NCI-H2107 treated with DMSO at 0.1 percent for 48 hours (cell line): ENCODE data around the gene ING2.
"Not testable (repeated sequence)": the region's sequence is repeated elsewhere in the genome, so short reads cannot be mapped to it uniquely, and the experiment has no call there.

Source experiments
- DNase-seq: peaks from one replicate; lab custom pipeline; 2025; ENCODE audit not compliant: unreplicated experiment; lab: John Stamatoyannopoulos, UW

ING2 gene

GRCh38 chr4:183546376-183546775 is 41.5 kb downstream of the ING2 start:
- no peak for DNase-seq

DNA sequence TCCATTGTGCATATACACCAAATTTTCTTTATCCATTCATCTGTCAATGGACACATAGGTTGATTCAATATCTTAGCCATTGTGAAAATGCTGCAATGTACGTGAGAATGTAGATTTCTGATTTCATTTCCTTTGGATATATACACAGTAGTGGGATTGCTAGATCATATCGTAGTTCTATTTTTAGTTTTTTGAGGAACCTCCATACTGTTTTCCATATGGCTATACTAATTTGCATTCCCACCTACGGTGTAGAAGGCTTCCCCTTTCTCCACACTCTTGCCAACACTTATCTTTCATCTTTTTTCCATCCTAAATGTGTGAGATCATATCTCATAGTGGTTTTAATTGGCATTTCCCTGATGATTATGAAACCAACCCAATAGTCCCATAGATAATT is 43.4 kb downstream of the ING2 start:
- DNase-seq = no peak

DNA sequence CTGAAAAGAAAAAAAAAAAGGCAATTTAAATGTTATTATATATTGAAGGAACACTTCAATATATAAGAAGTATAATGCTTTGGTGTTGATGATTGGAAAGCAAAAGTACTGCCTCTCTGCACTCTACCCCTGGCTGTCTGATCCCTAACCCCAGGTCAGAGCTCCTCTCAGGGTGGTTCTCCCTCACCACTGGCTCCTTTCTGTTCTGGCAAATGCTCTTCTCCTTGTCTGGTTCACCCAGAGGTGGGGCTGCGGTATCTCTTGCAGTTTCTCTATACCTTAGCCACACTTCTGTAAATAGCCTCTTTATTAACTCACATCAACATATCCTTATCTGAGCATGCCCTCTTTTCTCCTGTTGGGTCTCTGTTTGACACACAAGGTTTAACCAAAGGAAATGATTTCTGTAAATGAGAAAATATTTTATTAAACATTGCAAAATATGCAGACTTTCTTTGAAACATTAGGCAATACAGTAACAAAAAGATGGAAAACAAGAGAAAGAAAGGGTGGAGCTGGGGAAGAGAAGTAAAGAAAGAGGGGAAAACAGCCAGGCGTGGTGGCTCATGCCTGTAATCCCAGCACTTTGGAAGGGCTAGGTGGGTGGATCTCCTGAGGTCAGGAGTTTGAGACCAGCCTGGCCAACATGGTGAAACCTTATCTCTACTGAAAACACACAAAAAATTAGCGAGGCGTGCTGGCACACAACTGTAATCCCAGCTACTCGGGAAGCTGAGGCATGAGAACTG is 45.7 kb downstream of the ING2 start:
- no peak for DNase-seq

- DNase-seq = no peak
Observed at GRCh38 chr4:183552274-183553146, 47.7 kb downstream of the ING2 start.

DNA sequence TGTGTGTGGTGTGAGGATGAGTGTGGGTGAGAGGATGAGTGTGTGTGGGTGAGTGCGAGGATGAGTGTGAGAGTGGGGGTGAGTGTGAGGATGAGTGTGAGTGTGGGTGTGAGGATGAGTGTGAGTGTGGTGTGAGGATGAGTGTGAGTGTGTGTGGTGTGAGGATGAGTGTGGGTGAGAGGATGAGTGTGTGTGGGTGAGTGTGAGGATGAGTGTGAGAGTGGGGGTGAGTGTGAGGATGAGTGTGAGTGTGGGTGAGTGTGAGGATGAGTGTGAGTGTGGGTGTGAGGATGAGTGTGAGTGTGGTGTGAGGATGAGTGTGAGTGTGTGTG is 48.3 kb downstream of the ING2 start:
- not testable (repeated sequence) for DNase-seq

DNA sequence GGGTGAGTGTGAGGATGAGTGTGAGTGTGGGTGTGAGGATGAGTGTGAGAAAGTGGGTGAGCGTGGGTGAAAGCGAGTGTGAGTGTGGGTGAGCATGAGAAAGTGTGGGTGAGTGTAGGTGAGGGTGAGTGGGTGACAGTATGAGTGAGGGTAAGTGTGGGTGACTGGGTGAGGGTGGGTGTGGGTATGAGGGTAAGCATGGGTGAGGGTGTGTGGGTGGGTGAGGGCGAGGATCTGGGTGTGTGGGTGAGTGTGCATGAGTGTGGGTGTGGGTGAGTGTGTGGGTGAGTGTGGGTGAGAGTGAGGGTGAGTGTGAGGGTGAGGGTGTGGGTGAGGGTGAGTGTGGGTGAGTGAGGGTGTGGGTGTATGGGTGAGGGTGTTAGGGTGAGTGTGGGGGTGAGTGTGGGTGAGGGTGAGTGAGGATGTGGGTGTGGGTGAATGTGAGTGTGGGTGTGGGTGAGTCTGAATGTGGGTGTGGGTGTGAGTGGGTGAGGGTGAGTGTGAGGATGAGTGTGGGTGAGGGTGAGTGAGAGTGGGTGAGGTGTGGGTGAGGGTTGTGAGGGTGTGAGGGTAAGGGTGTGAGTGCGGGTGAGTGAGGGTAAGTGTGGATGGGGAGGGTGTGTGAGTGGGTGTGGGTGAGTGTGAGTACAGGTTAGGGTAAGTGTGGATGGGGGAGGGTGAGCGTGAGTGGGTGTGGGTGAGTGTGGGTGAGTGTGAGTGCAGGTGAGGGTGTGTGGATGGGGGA is 48.9 kb downstream of the ING2 start:
- no peak for DNase-seq

DNA sequence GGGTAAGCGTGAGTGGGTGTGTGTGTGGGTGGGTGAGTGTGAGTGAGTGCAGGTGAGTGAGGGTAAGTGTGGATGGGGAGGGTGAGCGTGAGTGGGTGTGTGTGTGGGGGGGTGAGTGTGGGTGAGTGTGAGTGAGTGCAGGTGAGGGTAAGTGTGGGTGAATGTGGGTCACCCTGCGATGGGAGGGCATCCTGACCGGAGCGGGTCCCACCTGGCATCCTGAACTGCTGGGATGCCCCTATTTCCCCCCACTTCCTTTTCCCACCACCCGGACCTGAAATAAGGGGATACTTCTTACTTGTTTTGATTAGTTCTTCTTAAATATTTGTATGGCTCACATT is 49.5 kb downstream of the ING2 start:
- no peak for DNase-seq

DNA sequence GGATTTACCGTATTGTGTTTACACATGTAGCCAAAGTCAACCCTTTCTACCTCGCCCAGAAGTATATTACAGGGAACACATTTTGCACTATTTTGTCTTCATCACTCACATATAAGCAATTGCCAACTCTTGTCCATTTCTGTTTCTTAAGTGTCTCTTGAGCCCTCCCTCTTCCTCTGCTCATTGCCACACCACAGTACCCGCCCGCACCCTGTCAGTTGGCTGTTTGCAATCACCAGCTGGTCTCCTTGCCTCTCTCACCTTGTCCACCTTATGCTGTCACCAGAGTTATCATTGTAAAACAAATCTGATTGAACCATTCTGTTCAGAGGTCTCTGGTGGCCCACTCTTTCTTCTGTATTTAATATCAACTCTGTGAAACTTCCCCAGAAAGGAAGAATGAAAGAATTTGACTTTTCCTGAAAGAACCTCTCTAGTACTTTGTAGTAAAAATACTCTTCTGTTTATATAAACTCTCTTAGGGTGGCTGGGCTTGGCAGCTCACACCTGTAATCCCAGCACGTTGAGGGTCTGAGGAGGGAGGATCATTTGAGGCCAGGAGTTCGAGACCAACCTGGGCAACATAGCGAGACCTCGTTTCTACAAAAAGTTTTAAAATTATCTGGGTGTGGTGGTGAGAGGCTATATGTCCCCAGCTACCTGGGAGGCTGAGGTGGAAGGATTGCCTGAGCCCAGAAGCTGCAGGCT is 50.2 kb downstream of the ING2 start:
- DNase-seq = no peak

GRCh38 chr4:183556947-183557346 is 52.1 kb downstream of the ING2 start:
- DNase-seq = no peak

DNA sequence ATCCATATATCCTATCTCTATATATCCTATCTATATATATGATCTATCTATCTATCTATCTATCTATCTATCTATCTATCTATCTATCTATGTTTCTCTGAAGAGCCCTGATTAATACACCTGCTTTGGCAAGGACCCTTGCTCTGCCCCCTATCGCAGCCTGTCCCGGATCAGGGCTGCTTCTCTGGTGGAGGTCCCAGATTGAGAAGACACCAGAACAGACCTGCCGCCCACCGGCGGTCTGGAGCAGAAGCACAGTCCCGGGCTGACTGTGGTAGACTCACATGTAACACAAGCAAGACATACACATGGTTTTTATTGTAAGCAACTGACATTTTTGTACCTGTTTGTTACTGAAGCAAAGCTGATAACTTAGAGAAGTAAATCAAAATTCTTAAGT is 52.8 kb downstream of the ING2 start:
- no peak for DNase-seq

GRCh38 chr4:183558873-183559272 is 54.0 kb downstream of the ING2 start:
- DNase-seq = no peak

DNA sequence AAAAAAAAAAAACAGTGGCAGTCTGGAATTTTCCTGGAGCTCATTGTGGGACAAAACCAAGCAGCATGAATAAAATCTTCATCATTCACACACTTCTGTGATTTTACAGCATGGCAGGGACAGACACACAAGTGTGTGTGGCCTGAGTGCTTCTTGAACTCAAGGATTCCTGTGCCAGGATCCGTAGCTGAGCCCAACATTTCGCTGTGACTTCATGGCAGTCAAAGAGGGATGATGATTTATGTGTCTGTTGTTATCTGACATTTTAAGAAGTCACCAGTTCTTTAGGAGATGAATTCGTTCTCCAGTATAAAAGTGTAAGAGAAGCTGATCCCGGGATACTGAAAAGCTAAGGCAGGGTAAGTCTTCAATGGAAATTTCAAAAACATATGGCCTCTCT is 57.0 kb downstream of the ING2 start:
- DNase-seq = no peak
